ELR (cell line): ENCODE data around the gene MPDU1.

Experiments used
- DNase-seq: peaks from one replicate; pipeline ENCODE4 v3.0.0-alpha.2; 2015; ENCODE audit warnings: low read depth

The MPDU1 gene

DNA sequence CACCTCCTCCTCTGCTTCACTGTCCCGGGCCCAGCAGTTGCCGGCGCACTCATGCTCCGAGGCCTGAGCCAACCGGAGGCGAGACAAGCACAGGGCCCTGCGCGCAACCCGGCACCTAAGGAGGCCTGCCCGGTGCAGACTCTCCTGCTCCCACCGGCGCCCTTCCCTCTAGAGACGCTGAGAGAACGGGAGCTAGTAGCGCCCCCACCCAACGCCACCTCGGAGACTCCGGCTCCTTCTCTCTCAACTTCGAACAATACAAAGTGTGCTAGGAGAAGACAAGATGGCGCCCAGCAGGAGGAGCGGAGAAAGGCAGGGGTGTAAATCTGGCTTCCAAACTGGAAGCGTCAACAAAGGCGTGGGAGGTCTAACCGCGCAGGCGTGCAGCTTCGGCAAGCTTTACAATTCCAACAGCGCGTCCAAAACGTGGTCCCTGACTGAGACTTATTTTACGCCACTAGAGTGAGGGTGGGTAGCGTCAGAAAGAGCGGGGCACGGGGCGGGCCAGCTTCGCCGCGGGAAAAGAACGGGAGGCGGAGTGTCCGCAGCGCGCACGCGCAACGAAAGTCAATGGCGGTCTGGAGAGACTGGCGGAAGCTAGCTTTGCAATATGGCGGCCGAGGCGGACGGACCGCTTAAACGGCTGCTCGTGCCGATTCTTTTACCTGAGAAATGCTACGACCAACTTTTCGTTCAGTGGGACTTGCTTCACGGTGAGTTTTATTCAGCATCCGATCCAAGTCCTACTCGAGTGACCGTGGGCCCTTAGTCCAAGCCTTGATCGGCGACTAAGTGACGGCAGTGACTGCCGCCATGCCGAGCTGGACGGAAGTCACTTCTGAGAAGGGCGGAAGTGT lies at the start of gene MPDU1:
Gene MPDU1, plus strand, starts transcription at position 600 of the 857 bp plus-strand sequence. Its CDS starts 11 bp downstream, at position 611.
- peak; percentile 97 for DNase-seq

DNA sequence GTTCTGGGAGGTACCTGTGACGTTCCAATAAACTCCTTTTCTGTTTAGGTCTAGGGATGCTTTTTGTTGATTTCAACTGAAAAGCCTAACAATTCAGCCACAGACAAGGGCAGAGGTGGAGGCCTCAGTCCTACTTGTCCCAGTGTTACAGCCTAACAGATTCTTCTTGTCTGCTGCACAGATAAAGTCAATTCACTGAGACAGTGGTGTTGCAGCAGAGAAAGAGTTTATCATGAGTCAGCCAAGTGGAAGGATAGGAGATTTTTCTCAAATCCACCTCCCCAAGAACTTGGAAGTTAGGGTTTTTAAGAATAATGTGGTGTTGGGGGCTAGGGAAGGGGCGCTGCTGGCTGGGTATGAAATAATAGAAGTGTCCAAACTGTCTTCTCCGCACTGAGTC lies 45.6 kb upstream of the MPDU1 start:
- no peak for DNase-seq

DNA sequence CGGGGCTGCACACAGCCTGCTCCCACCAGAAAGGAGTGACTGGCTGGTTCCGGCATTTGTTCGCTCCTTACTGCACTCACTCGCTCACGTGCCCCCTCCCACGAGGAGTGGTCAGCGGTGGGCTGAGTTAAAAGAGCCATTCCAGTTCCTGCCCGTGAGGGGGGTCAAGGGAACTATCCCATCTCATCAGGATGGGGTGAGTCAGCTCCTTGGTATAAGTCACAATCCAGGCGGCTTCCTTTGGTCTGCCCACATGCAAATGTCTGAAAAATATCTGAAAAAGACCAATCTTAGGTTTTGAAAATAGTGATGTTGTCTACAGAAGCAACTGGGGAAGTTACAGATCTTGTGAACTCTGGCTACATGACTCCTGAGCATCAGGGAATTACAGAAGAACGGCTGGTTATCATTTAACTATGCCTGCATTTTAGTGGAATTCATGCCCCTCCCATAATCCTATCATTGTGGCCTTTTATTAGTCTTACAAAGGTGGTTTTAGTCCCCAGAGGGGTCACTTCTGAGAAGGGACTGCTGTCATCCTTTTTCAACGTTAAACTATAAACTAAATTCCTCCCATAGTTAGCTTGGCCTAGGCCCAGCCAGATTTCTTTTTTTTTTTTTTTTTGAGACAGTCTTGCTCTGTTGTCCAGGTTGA lies 44.6 kb upstream of the MPDU1 start:
- peak; percentile 66 for DNase-seq

DNA sequence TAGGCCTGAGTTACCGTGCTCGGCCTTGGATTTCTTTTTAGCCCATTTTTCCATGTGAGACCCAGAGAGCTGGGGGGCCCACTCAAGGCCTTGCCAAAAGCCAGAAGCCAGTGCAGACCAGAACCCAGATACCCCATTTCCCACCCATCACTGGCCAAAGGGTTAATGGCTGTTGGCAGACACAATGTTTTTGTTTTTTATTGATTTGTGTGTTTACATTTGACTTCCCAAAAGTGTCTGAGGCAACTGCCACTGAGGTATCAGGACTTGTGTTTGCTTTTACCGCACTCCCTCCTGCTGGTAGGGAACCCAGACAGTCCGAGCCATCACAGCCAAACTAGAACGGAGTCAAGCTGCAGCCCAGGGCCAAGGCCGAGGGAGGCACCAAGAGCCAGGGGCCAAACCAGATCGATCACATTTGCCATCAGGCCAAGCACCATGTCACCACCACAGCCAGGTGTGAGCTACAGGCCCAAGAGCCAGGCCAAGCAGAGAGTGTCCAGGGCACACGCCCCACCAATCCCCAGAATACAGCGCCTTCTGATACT lies 42.5 kb upstream of the MPDU1 start:
- DNase-seq: no peak

DNA sequence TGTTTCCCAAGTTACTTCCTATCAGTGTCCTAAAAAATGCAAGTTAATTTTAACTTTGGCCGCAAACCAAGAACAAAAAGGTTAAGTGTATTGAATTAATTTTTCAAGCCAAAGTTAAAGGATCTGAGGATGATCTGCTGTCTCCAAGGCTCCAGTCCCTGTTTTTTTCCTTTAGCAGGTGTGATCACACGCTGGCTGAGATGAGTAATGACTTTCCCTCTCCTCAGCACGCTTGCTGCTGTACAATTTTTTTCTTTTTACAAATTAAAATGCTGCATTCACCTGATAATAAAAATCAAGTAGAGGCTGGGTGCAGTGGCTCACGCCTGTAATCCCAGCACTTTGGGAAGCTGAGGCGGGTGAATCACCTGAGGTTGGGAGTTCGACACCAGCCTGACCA lies 38.7 kb upstream of the MPDU1 start:
- DNase-seq: no peak

DNA sequence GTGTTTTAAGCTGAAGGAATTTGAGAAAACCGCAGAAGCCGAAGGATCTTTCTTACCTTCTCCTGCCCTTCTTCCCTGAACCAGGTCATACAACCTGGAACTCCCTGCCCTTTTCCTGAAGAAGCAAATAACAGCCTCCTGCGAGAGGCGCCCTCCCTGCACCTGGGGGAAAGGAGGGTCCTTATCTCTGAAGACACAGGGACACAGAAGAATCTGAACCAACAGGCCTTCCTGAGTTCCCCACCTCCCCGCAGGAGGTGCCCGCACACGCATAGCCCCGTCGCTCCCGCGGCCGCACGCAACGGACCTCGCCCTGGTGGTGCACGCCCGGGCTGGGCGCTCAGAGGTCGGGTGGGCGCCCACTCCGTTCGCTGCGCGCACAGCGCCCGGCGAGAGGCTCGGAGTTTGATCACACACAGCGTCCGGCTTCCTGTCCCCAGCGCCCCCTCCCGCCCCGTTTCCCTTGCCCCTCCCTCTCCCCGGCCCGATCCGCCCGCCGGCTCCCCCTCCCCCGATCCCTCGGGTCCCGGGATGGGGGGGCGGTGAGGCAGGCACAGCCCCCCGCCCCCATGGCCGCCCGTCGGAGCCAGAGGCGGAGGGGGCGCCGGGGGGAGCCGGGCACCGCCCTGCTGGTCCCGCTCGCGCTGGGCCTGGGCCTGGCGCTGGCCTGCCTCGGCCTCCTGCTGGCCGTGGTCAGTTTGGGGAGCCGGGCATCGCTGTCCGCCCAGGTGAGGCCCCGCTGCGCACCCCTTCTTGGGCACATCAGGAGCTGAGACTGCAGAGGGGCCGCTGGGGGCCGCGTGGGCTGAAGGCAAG lies 34.9 kb upstream of the MPDU1 start, which contains the start of gene TNFSF12:
Gene TNFSF12, plus strand, starts transcription at position 474 of the 816 bp plus-strand sequence. Its CDS starts 96 bp downstream, at position 570.
- peak; percentile 62 for DNase-seq

DNA sequence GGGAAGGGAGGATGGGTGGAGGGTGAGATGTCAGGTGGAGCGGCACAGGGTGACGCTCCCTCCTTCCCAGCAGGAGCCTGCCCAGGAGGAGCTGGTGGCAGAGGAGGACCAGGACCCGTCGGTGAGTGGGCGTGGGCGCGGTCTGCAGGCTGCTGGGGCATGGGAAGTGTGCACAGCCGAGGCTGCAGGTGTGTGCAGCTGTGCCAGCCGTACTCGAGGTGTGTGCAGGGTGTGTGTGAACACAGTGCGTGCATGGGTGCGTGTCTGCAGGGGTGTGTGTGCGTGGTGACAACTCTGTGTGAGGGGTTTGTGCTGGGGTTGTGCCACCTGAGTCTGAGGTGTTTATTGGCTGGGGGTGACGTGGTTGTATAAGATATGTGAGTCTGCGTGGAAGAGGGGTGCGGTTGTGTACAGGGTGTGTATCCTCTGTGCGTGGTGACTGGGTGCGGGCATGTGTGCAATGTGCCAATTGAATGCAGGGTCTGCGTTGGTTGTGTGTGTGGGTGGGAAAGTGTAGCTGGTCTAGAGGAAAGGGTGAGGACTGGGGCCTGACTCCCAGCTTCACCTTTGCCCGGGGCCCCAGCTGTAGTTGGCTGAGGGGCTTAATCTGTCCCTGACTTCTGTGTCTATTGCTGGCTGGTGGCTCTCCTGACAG lies 34.1 kb upstream of the MPDU1 start:
- no peak for DNase-seq

DNA sequence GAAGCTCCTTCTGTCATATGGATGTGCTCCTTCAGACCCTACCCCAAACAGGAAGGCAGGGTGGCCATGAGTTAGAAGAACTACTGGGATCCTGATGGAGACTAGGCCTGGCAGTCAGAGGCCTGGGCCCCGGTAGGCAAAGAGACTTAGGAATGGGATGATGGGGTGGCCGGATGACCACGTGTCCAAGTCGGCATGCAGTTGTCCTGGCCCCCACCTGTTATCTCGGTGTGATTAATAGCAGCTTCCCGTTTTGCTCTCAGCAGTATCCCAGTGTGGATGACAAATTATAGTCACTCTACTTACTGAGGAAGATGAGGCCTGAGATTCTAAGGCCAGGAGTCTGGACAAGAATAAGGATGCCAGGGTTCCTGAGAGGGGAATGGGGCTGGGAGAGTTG lies 33.3 kb upstream of the MPDU1 start:
- DNase-seq: no peak

DNA sequence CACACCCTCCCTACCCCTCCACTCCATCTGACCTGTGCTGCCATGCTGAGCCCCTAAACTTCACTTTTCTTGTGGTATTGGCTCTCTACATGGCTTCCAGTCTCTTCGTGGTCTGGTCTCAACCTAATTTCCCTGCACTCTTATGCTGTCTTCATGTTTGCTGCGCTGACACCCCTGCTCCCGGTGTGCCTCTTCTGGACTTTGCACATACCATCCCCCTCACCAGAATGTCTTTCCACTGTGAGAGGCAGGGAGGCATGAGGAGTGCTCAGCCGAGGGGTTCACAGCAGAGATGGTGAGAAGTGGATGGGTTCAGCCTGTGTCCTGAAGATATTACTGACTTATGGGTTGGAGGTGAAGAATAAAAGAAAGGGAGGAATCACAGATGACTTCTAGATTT lies 32.3 kb upstream of the MPDU1 start:
- no peak for DNase-seq

DNA sequence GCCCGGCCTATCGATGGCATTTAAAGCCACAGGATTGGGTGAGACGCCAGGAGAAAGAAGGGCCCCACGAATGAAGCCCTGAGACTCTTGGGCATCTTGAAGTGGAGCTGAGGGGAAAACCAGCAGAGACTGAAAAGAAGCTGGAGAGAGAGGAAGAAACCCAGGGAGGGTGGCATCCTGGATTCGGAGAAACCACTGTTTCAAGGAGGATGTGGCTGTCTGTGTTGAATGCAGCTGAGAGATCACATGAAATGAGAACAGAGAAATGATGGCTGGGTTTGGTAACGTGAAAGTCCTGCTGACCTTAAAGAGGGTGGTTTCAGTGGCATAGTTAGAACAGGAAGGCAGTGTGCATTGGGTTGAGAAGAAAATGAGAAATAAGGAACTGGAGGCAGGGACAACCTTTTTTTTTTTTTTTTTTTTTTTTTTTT lies 31.0 kb upstream of the MPDU1 start:
- DNase-seq: no peak

DNA sequence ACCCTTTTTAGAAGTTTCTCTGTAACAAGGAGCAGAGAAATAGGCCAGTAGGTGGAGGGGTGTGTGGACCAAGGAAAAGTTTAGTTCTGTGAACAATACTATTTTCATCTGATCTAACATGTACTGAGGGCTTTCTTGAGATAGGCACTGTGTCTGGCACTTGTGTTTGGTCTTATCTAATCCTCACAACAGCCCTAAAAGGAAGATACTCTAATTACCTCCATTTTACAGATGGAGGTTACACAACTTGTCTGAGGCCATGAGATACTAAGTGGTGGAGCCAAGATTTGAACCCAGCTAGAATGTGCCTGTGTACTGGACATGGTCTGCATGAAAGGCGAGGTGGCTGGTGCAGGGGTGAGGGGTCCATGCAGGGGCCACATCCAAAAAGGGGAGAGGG lies 30.3 kb upstream of the MPDU1 start:
- DNase-seq: no peak

DNA sequence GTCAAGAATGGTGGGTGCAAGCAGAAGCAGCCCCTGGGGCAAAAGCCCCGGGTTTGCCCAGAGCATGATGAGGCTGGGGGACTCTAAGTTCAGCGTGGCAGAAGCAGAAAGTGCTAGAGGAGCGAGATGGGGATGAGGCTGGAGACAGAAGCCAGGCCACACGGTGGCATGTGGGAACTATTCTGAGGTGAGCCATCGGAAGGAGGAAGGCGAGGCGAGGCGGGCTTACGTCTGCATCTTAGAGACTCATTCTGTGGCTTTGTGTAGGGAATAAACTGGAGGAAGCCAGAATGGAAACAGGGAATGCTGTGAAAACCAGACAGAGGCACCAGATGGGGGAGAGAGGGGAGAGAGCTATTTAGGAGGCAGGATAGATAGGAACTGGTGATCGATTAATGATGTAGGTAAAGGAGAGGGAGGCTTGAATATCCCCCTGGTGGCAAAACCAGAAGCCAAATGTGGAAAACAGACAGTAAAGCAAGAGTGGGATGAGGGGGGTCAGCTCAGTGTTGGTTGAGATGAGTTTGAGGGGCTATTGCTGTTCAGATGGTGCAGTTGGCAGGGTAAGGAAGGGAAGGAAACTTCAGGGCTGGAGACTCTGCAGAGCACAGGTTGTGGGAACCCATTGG lies 28.2 kb upstream of the MPDU1 start:
- no peak for DNase-seq

DNA sequence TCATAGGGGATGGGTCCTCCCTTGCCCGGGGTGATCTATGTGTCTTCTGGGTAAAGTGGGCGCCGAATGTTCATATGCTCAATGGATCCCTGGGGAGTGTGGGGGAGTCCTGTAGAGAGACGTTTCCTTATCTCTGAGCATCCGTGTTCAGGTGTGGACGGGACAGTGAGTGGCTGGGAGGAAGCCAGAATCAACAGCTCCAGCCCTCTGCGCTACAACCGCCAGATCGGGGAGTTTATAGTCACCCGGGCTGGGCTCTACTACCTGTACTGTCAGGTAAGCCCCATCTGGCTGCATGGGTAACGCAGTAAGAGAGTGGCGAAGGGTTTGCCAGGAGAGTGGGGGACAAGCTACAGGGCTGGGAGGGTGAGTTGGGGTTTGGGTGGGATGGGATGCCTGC lies 27.0 kb upstream of the MPDU1 start:
- DNase-seq: no peak

DNA sequence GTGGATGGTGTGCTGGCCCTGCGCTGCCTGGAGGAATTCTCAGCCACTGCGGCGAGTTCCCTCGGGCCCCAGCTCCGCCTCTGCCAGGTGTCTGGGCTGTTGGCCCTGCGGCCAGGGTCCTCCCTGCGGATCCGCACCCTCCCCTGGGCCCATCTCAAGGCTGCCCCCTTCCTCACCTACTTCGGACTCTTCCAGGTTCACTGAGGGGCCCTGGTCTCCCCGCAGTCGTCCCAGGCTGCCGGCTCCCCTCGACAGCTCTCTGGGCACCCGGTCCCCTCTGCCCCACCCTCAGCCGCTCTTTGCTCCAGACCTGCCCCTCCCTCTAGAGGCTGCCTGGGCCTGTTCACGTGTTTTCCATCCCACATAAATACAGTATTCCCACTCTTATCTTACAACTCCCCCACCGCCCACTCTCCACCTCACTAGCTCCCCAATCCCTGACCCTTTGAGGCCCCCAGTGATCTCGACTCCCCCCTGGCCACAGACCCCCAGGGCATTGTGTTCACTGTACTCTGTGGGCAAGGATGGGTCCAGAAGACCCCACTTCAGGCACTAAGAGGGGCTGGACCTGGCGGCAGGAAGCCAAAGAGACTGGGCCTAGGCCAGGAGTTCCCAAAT lies 26.4 kb upstream of the MPDU1 start:
- DNase-seq: no peak

DNA sequence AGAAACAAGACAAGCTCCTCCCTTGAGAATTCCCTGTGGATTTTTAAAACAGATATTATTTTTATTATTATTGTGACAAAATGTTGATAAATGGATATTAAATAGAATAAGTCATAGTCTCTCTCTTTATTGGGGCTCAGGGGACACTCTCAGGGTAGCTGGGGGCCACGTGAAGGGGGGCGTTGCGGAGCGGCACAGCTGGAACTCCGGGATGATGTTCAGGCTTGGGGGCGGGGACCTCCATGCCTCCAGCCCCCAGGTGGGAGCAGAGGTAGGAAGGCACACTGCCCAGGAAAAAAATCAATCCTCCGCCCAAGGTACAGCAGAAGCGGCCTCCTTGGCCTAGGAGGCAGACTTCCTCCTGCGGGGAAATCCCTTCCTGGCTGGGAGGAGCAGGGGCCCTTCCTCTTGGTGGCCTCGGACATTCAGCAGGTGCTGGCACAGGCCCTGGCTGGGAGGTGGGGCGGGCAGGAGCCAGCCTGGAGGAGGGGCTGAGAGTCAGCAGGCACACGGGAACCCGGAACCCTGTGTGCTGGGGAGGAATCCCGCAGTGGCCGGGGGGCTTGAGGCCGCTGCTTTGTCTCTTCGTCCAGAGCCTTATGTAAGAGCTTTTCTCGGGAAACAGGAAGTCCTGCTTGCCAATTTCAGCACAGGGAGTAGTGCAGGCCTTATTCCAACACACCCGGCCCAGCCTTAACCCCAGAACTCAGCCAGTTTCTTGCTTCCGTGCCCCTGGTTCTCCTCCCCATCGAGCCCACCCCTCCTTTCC lies 25.7 kb upstream of the MPDU1 start:
- peak; percentile 45 for DNase-seq

DNA sequence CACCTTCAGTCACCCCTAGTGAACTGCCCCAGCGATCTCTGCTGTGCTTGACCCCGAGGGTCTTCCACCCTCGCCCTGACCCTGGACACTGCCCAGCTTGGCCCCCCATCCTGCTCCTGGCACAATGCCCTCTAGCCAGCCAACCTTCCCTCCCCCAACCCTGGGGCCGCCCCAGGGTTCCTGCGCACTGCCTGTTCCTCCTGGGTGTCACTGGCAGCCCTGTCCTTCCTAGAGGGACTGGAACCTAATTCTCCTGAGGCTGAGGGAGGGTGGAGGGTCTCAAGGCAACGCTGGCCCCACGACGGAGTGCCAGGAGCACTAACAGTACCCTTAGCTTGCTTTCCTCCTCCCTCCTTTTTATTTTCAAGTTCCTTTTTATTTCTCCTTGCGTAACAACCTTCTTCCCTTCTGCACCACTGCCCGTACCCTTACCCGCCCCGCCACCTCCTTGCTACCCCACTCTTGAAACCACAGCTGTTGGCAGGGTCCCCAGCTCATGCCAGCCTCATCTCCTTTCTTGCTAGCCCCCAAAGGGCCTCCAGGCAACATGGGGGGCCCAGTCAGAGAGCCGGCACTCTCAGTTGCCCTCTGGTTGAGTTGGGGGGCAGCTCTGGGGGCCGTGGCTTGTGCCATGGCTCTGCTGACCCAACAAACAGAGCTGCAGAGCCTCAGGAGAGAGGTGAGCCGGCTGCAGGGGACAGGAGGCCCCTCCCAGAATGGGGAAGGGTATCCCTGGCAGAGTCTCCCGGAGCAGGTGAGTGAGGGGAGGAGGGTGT lies 24.9 kb upstream of the MPDU1 start, which contains the start of gene TNFSF13:
Gene TNFSF13, plus strand, starts transcription at position 207 of the 776 bp plus-strand sequence. Its CDS starts 290 bp downstream, at position 497.
- DNase-seq: no peak

DNA sequence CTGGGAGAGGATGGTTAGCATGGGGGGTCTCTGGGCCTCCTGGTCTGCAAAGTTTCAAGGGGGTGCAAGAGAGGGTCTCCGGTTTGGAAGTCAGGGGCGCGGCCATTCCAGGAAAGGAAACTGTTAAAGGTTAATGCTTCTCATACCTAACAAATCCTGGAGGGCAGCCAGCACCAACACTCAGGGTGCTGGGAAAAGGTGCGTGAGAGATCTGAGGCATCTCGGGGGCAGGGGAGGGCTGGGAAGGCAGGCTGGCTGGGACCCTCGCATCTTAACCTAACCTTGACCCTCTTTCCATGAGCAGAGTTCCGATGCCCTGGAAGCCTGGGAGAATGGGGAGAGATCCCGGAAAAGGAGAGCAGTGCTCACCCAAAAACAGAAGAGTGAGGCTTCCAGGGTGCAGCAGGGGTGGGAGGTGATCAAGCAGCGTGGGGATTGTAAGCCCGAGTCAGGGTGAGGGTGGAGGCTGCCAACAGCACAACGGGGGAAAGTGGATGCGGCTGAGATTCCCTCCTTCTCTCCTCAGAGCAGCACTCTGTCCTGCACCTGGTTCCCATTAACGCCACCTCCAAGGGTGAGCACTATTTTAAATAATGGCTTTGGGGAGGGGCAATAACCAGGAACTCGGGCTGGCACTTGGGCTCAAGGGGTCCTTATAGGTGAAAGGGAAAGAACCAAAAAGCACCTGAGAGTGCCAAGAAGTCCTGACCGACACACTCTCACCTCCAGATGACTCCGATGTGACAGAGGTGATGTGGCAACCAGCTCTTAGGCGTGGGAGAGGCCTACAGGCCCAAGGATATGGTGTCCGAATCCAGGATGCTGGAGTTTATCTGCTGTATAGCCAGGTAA lies 24.1 kb upstream of the MPDU1 start:
- DNase-seq: no peak
